Daoy (cell line): ENCODE results near the gene POM121L2. TPM values are rescaled to one million over a fixed set of nuclear protein-coding genes. Genes with fewer than 3 reads are reported as not detected.

ENCODE experiments used
- DNase-seq: peaks from one replicate; pipeline ENCODE4 v3.0.0-alpha.2; 2015; ENCODE audit warnings: low read depth
- total RNA-seq: library from RNA; depleted of rRNA; stranded (reverse); fragments of >200 nt; shearing (Covaris generic); gene quantifications from 2 replicates; pipeline ENCODE4 v1.2.3, GENCODE V29; 2014; rRNA removed

The POM121L2 gene
- not detected in 2 replicates for total RNA-seq

GRCh38 chr6:27312146-27312949 lies at the start of gene POM121L2:
Gene POM121L2 (minus strand): TSS chr6:27312273. CDS start chr6:27312170, 103 bp downstream.
- peak; percentile 80 for DNase-seq

GRCh38 chr6:27359231-27359630 lies 47.2 kb upstream of the POM121L2 start:
- DNase-seq = no peak

- no peak for DNase-seq
Measured at GRCh38 chr6:27358786-27359185, 46.7 kb upstream of the POM121L2 start.

GRCh38 chr6:27352850-27353249 lies 40.8 kb upstream of the POM121L2 start:
- DNase-seq = no peak

- DNase-seq = no peak
Measured at GRCh38 chr6:27334141-27334540, 22.1 kb upstream of the POM121L2 start.

- DNase-seq = no peak
Measured at GRCh38 chr6:27333642-27334040, 21.6 kb upstream of the POM121L2 start.

GRCh38 chr6:27332692-27333641 lies 20.9 kb upstream of the POM121L2 start:
- peak; percentile 83 for DNase-seq

- no peak for DNase-seq
Measured at GRCh38 chr6:27327023-27327738, 15.1 kb upstream of the POM121L2 start.

- no peak for DNase-seq
Measured at GRCh38 chr6:27321901-27322300, 9.8 kb upstream of the POM121L2 start.

GRCh38 chr6:27321370-27321769 lies 9.3 kb upstream of the POM121L2 start:
- DNase-seq = no peak

GRCh38 chr6:27318973-27319372 lies 6.9 kb upstream of the POM121L2 start:
- no peak for DNase-seq

GRCh38 chr6:27314046-27314445 lies 2.0 kb upstream of the POM121L2 start:
- DNase-seq = no peak

GRCh38 chr6:27312950-27313271 lies 838 bp upstream of the POM121L2 start:
- no peak for DNase-seq

GRCh38 chr6:27311806-27312145 lies 297 bp downstream of the POM121L2 start:
- no peak for DNase-seq

GRCh38 chr6:27303613-27304272 lies 8.3 kb downstream of the POM121L2 start:
- peak; percentile 48 for DNase-seq

- DNase-seq = peak; percentile 86
Measured at GRCh38 chr6:27297857-27298730, 14.0 kb downstream of the POM121L2 start.

GRCh38 chr6:27297484-27297856 lies 14.6 kb downstream of the POM121L2 start:
- DNase-seq = no peak

- peak; percentile 85 for DNase-seq
Measured at GRCh38 chr6:27296106-27296783, 15.8 kb downstream of the POM121L2 start.

- peak; percentile 91 for DNase-seq
Measured at GRCh38 chr6:27295301-27296079, 16.6 kb downstream of the POM121L2 start.
